H1 (cell line): ENCODE measurements around the gene PRR16. TPM values are rescaled to one million over a fixed set of nuclear protein-coding genes. Genes with fewer than 3 reads are reported as not detected.

Experiments
- CTCF ChIA-PET: fragments of 300-600 bp; sonication (Branson Sonifier 250); formaldehyde crosslinking; loops from one replicate; lab custom pipeline; 2021; ENCODE audit not compliant: partially characterized antibody; lab: Charles Lee
- POLR2A ChIA-PET: fragments of 300-600 bp; sonication (Branson Sonifier 250); formaldehyde crosslinking; loops from one replicate; lab custom pipeline; 2021; ENCODE audit warnings: inconsistent platforms; ENCODE audit not compliant: partially characterized antibody; lab: Charles Lee
- DNase-seq, 2 experiments: peaks; one replicate each; pipeline versions ENCODE4 v3.0.0 to v3.0.0-alpha.2; 2010 to 2022; ENCODE audit warnings: low spot score in 2 of 2, low read depth in 1 of 2, mixed read lengths in 1 of 2
- FAIRE-seq: peaks from 2 replicates; lab custom pipeline; 2011; peaks lifted over from hg19 to GRCh38; lab: Jason Lieb, UNC
- H2AFZ ChIP-seq: 2 replicates; pipeline ENCODE4 v1.8.1; 2012; ENCODE audit warnings: low read length, inconsistent platforms
- H2AK5ac ChIP-seq: 2 replicates; pipeline ENCODE4 v1.6.1; 2013; ENCODE audit warnings: low read depth, low read length
- H2BK120ac ChIP-seq: replicated peaks from 2 replicates; pipeline ENCODE3; 2013; ENCODE audit warnings: low read depth, low read length, inconsistent platforms
- H2BK12ac ChIP-seq: 2 replicates; pipeline ENCODE4 v1.6.1; 2013; ENCODE audit warnings: low read depth, low read length
- H2BK15ac ChIP-seq: 2 replicates; pipeline ENCODE4 v1.6.1; 2013; ENCODE audit warnings: low read length
- H2BK20ac ChIP-seq: 2 replicates; pipeline ENCODE4 v1.6.1; 2013; ENCODE audit warnings: low read length
- H2BK5ac ChIP-seq: 2 replicates; pipeline ENCODE4 v1.6.1; 2013; ENCODE audit warnings: low read depth, low read length
- H3K14ac ChIP-seq: 2 replicates; pipeline ENCODE4 v1.6.1; 2013; ENCODE audit warnings: inconsistent platforms; ENCODE audit not compliant: insufficient read length
- H3K18ac ChIP-seq: 2 replicates; pipeline ENCODE4 v1.6.1; 2013; ENCODE audit warnings: low read length; ENCODE audit errors: extremely low read depth
- H3K23ac ChIP-seq: 2 replicates; pipeline ENCODE4 v1.6.1; 2013; ENCODE audit warnings: inconsistent platforms; ENCODE audit not compliant: insufficient read length
- H3K23me2 ChIP-seq: 2 replicates; pipeline ENCODE4 v1.6.1; 2013; ENCODE audit warnings: low read depth, low read length
- H3K27ac ChIP-seq: 2 replicates; pipeline ENCODE4 v1.6.1; 2011; ENCODE audit warnings: low read depth, low read length, inconsistent platforms
- H3K27me3 ChIP-seq, 4 experiments: replicated peaks in 1 of 4; 1 replicate in 1 of 4; 2 replicates in 3 of 4; pipeline versions ENCODE4 v1.6.1 to v1.8.1; 2011 to 2013; ENCODE audit warnings: low read length in 3 of 4, mild to moderate bottlenecking in 3 of 4, inconsistent platforms in 2 of 4, mixed read lengths in 2 of 4, moderate library complexity in 1 of 4; ENCODE audit not compliant: control insufficient read depth in 3 of 4, insufficient read depth in 3 of 4; ENCODE audit errors: extremely low read depth in 1 of 4
- H3K36me3 ChIP-seq, 4 experiments: 2 replicates each; pipeline versions ENCODE4 v1.6.1 to v1.8.1; 2011 to 2013; ENCODE audit warnings: mild to moderate bottlenecking in 4 of 4, low read length in 3 of 4, moderate library complexity in 2 of 4, control low read depth in 1 of 4, inconsistent platforms in 1 of 4; ENCODE audit not compliant: insufficient read depth in 4 of 4, control insufficient read depth in 2 of 4
- H3K4ac ChIP-seq: replicated peaks from 2 replicates; pipeline ENCODE3; 2013; ENCODE audit warnings: low read length, low read depth, mixed read lengths, inconsistent platforms; ENCODE audit not compliant: insufficient read length
- H3K4me1 ChIP-seq, 4 experiments: replicated peaks in 1 of 4; 1 replicate in 1 of 4; 2 replicates in 3 of 4; pipeline versions ENCODE4 v1.6.1 to v1.8.1; 2011 to 2013; ENCODE audit warnings: low read length in 3 of 4, inconsistent platforms in 2 of 4, mixed read lengths in 1 of 4; ENCODE audit not compliant: insufficient read depth in 4 of 4, control insufficient read depth in 3 of 4
- H3K4me2 ChIP-seq, 2 experiments: 2 replicates each; pipeline versions ENCODE4 v1.6.1 to v1.8.1; 2011 to 2013; ENCODE audit warnings: low read depth in 2 of 2, low read length in 2 of 2, control low read depth in 1 of 2, inconsistent platforms in 1 of 2, mild to moderate bottlenecking in 1 of 2; ENCODE audit not compliant: insufficient read depth in 1 of 2
- H3K4me3 ChIP-seq, 4 experiments: fragments of 200-600, 300-600 bp in 1 of 4; sonication (generic), shearing (Covaris generic), sonication (Bioruptor Twin) in 1 of 4; 2 replicates each; pipeline versions ENCODE4 v1.5.1 to v1.8.1; 2011 to 2016; ENCODE audit warnings: low read length in 4 of 4, low read depth in 3 of 4, control low read depth in 2 of 4, inconsistent platforms in 2 of 4, mild to moderate bottlenecking in 2 of 4, mixed read lengths in 1 of 4, moderate library complexity in 1 of 4; ENCODE audit not compliant: insufficient read depth in 2 of 4; ENCODE audit errors: extremely low read depth in 1 of 4
- H3K56ac ChIP-seq: replicated peaks from 2 replicates; pipeline ENCODE3; 2013; ENCODE audit warnings: low read depth, mild to moderate bottlenecking, mixed read lengths, low read length, inconsistent platforms; ENCODE audit not compliant: insufficient read length
- H3K79me1 ChIP-seq: 2 replicates; pipeline ENCODE4 v1.6.1; 2013; ENCODE audit warnings: low read depth, low read length, control low read depth
- H3K79me2 ChIP-seq, 2 experiments: 2 replicates each; pipeline versions ENCODE4 v1.6.1 to v1.8.1; 2012 to 2013; ENCODE audit warnings: low read length in 2 of 2, mild to moderate bottlenecking in 2 of 2, inconsistent platforms in 1 of 2; ENCODE audit not compliant: insufficient read depth in 2 of 2, control insufficient read depth in 1 of 2
- H3K9ac ChIP-seq, 4 experiments: replicated peaks in 1 of 4; 1 replicate in 1 of 4; 2 replicates in 3 of 4; pipeline versions ENCODE4 v1.6.1 to v1.8.1; 2011 to 2013; ENCODE audit warnings: low read depth in 3 of 4, low read length in 3 of 4, control low read depth in 2 of 4, mild to moderate bottlenecking in 2 of 4, moderate library complexity in 2 of 4, inconsistent platforms in 1 of 4; ENCODE audit errors: extremely low read depth in 1 of 4
- H3K9me3 ChIP-seq, 2 experiments: 2 replicates each; pipeline versions ENCODE4 v1.6.1 to v1.8.1; 2012 to 2013; ENCODE audit warnings: mild to moderate bottlenecking in 2 of 2, moderate library complexity in 2 of 2, control low read depth in 1 of 2, inconsistent platforms in 1 of 2, low read depth in 1 of 2, low read length in 1 of 2, mixed read lengths in 1 of 2; ENCODE audit not compliant: insufficient read depth in 2 of 2
- H4K20me1 ChIP-seq, 2 experiments: replicated peaks in 1 of 2; 2 replicates each; pipeline versions ENCODE3 to v1.8.1; 2011 to 2013; ENCODE audit warnings: inconsistent platforms in 2 of 2, low read length in 2 of 2, mild to moderate bottlenecking in 1 of 2; ENCODE audit not compliant: insufficient read depth in 2 of 2, control insufficient read depth in 1 of 2
- H4K5ac ChIP-seq: 2 replicates; pipeline ENCODE4 v1.6.1; 2013; ENCODE audit warnings: low read length, low read depth, mixed read lengths, inconsistent platforms; ENCODE audit not compliant: insufficient read length
- H4K8ac ChIP-seq: 2 replicates; pipeline ENCODE4 v1.8.0; 2013; ENCODE audit warnings: mild to moderate bottlenecking, moderate library complexity, low read length, inconsistent platforms; ENCODE audit not compliant: insufficient read depth; ENCODE audit errors: extremely low read depth
- H4K91ac ChIP-seq: replicated peaks from 2 replicates; pipeline ENCODE3; 2013; ENCODE audit warnings: low read length, mixed read lengths, inconsistent platforms; ENCODE audit not compliant: insufficient read length
- CBX5 ChIP-seq: fragments of 300-800, 300-1000 bp; sonication (generic); IDR thresholded peaks from 2 replicates; pipeline ENCODE4 v1.7.1; 2016; ENCODE audit warnings: antibody characterized with exemption, low read length, low read depth
- SP1 ChIP-seq: IDR thresholded peaks from 2 replicates; pipeline ENCODE4 v1.6.1; 2011; ENCODE audit warnings: low read depth, low read length
- TEAD4 ChIP-seq: IDR thresholded peaks from 2 replicates; pipeline ENCODE4 v1.6.1; 2012; ENCODE audit warnings: low read depth, low read length, inconsistent platforms, mixed read lengths
- WGBS, 2 experiments: shearing (Covaris generic) in 1 of 2; methylation state at CpG; one replicate each; pipeline versions ENCODE4 v1.1.6 to v1.1.7; 2013 to 2015; ENCODE audit warnings: low lambda C conversion rate in 2 of 2, mixed read lengths in 2 of 2, inconsistent platforms in 1 of 2, low coverage in 1 of 2, missing lambda C conversion rate in 1 of 2; ENCODE audit not compliant: insufficient replicate concordance in 2 of 2, insufficient coverage in 1 of 2, insufficient read length in 1 of 2; ENCODE audit errors: extremely low coverage in 1 of 2, missing lambda C conversion rate in 1 of 2; 5-methylcytosine and 5-hydroxymethylcytosine counted together
- polyA plus RNA-seq, 7 experiments: library from polyadenylated mRNA; depleted of rRNA in 3 of 7; stranded (reverse) in 5 of 7; unstranded in 2 of 7; fragments of >200 nt in 5 of 7; fragments of 200-250 nt in 2 of 7; gene quantifications; 1 replicate in 5 of 7; 2 replicates in 1 of 7; 4 replicates in 1 of 7; pipeline versions ENCODE4 v1.2.1 to v1.2.3, GENCODE V29; 2011 to 2013; ENCODE audit warnings: missing spikeins in 2 of 7, mixed read lengths in 2 of 7
- total RNA-seq: library from RNA; stranded (reverse); fragmentation: NEBNext Ultra II Directional; extraction: Animal tissue kit (Norgen Biotek cat#: 25700); gene quantifications from 2 replicates; pipeline ENCODE4 v1.2.1, GENCODE V29; 2021

The PRR16 gene
- total and polyA plus RNA-seq, 2 of the 8 experiments (the other 6 are each of a cell fraction or from before 2014, with no cell fraction given), result 0.73 to 1.6 TPM

DNA sequence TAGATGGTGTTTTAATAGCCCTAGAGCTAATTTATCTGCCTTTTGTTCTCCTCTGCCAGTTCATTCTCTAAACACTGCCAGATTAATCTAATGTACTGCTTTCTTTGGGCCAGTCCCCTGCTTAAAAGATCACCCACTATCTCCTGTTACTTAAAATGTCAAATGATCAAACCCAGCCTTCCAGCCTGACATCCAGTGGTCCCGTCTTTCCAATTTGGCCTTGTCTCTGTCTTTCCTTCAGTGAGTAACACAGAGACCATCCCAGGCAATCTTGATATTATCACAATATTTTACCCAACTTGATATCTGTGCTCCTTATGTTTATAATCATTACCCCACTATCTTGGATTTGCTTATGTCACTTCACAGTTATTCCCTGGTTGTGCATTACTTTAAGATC, 12.0 kb downstream of the PRR16 start:
- FAIRE-seq, result no peak
- Histone ChIP-seq H2AFZ (no peak overlapping the region), H3K79me2 (no peaks in the 10 kb centered on the region)

More for the DNA sequence above, 12.0 kb downstream of the PRR16 start:
- Histone ChIP-seq H2BK5ac (no peak overlapping the region), H2BK15ac (no peak overlapping the region), H4K8ac (no peak overlapping the region), H3K23ac (no peak overlapping the region), H3K4me1 (no peaks in the 10 kb centered on the region), H3K4ac (no peak overlapping the region), H3K9ac (no peak overlapping the region), H2BK12ac (no peak overlapping the region), H4K91ac (no peak overlapping the region), H3K4me2 (no peak overlapping the region), H4K20me1 (no peaks in the 10 kb centered on the region), H3K18ac (no peak overlapping the region), H3K79me1 (no peaks in the 10 kb centered on the region), H3K14ac (no peak overlapping the region), H3K27ac (no peak overlapping the region), H3K56ac (no peak overlapping the region), H3K36me3 (no peaks in the 10 kb centered on the region), H3K23me2 (no peaks in the 10 kb centered on the region), H3K9me3 (no peaks in the 10 kb centered on the region), H3K4me3 (no peak overlapping the region), H3K27me3 (no peaks in the 10 kb centered on the region), H4K5ac (no peak overlapping the region), H2AK5ac (no peak overlapping the region), H2BK120ac (no peak overlapping the region), H2BK20ac (no peak overlapping the region)
- POLR2A ChIA-PET, result no interaction called here
- DNase-seq, result no peak
- WGBS, 2 experiments, result 92% methylated on average over 1 of the region's 1 CpG; no CpG with 5 or more reads in 1 of the 2 experiments
- CTCF ChIA-PET, result interaction anchor here (1.2 kb wide), 1 partner anchor 11 kb away, joined by 3 read pairs; no protein-coding TSS in a partner anchor
- no peak for TF ChIP-seq SP1
- TF ChIP-seq TEAD4, result no peak
- TF ChIP-seq CBX5, result no peak
